ENCODE results near the gene RUBCN.
"Not testable (repeated sequence)": the region's sequence is repeated elsewhere in the genome, so short reads cannot be mapped to it uniquely, and the experiment has no call there.

RUBCN gene

GRCh38 chr3:197685546-197685945, 51.2 kb downstream of the RUBCN start:
- DNase-seq = no peak
- TF ChIP-seq POLR2A (IDR thresholded peaks at IDR 0.05; ENCODE audit: low read length) (no peak), GATA1 (IDR thresholded peaks at IDR 0.05; ENCODE audit: low read depth, low read length) (no peak)

- TF ChIP-seq POLR2A (IDR thresholded peaks at IDR 0.05; ENCODE audit: low read length) = no peak
- no peak for DNase-seq
Measured at GRCh38 chr3:197683191-197683590, 53.5 kb downstream of the RUBCN start.

DNA sequence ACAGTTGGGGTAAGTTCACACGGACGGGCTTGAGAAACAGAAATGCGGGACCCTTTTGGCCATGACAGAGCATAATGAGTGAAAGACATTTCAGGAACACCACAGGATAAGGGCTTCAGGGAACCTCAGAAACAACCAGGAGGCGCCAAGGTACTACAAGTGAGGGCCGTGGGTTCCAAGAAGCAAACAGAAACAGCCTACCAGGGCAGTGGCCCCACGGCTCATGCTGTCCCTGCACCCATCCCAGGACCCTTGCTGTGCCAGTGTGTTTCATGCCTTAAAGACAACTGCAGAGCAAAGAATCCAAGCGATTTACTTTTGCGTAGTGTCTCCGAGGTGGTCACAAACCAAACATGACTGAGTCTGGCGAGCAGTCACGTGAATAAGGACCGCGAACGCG, 54.0 kb downstream of the RUBCN start:
- TF ChIP-seq POLR2A (IDR thresholded peaks at IDR 0.05; ENCODE audit: low read length) (no peak), GATA1 (IDR thresholded peaks at IDR 0.05; ENCODE audit: low read depth, low read length) (no peak)
- peak in 1 of 2 experiments; percentile 22 for DNase-seq

DNA sequence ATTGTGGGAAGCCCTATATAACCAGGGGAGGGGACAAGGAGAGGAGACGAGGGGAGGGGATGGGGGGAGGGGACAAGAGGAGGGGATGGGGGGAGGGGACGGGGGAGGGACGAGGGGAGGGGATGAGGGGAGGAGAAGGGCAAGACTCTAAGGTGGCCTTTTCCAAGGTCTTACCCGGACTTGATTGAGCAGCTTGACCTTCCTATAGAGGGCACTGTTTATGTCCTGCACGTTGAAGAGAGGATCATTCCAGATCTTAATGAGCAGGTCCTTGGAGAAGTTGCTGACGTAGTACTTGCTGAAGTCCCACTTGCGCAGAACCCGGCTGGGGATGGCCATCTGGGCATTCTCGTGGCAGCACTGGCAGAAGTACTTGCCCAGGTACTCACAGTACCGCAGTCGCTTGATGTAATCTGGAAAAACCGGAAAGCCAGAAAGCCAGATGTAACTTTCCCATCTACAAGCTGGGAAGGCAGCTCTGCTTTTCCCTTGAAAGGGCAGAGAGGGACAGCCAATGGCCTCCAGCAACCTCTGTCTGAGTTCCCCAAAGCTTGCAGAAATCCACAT, 55.7 kb downstream of the RUBCN start:
- no peak for DNase-seq
- TF ChIP-seq POLR2A (IDR thresholded peaks at IDR 0.05; ENCODE audit: low read length) (no peak), GATA1 (IDR thresholded peaks at IDR 0.05; ENCODE audit: low read depth, low read length) (no peak)

DNA sequence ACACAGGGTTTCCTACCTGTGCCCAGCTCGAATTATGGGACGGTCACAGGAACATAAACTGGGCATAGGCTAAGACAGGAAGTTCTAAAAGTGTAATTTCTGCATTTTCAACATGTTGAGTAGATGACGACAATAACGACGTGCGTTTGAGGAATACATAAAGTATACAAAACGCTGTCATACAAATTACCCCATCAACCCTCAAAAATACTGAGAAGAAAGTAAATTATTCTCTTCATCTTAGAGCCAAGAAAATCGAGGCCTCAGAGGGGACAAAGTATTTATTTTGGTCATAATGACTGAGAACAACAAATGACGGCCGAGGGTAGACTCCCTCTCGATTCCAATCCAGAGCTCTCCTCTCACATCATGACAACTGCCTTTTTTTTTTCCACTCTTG, 60.8 kb downstream of the RUBCN start:
- TF ChIP-seq GATA1 (IDR thresholded peaks at IDR 0.05; ENCODE audit: low read depth, low read length) (no peak), POLR2A (IDR thresholded peaks at IDR 0.05; ENCODE audit: low read length) (no peak)
- no peak for DNase-seq

- TF ChIP-seq GATA1 (IDR thresholded peaks at IDR 0.05; ENCODE audit: low read depth, low read length) (no peak), POLR2A (IDR thresholded peaks at IDR 0.05; ENCODE audit: low read length) (no peak)
- no peak for DNase-seq
Measured at GRCh38 chr3:197675563-197675860, 61.2 kb downstream of the RUBCN start.

- DNase-seq = no peak
- no peak for TF ChIP-seq POLR2A (IDR thresholded peaks at IDR 0.05; ENCODE audit: low read length)
- no peak for TF ChIP-seq GATA1 (IDR thresholded peaks at IDR 0.05; ENCODE audit: low read depth, low read length)
Measured at GRCh38 chr3:197674741-197675562, 61.8 kb downstream of the RUBCN start.

DNA sequence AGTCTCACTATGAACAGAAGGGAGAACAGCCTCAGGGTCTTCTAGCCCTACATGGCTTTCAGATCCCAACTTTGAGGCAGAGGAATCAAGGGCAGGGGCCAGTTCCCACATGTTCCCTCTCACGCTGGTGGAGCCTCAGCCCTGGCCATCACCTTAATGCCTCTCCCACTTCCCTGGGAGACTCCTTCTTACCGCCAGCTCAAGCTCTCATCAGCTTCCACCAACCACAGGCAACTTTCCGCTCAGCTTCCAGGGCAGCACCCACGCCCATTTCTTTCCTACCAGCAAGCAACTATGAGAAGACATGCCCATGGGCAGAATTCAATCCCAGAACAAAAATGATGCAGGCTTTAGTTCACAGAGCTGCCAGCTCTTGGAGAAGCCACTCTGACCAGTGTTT, 63.5 kb downstream of the RUBCN start:
- TF ChIP-seq POLR2A (IDR thresholded peaks at IDR 0.05; ENCODE audit: low read length) (no peak), GATA1 (IDR thresholded peaks at IDR 0.05; ENCODE audit: low read depth, low read length) (no peak)
- no peak for DNase-seq

DNA sequence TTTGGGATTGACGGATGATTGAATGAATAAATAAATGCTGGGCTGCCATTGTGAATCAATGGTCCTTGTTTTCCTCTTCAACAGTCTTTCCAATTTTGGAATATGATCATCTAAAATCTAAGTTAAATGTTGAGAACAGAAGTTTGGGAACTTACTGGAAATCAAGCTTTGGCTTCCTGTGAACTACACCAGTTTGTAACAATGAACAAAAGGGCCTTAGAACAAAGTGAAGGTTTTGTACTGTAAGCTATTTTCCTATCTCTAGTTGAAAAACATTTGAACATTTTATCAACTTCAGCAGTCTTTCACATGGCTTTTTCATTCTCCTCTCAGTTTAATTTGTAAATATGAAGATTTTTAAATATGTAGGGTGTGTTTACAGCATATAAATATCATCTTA, 66.3 kb downstream of the RUBCN start:
- no peak for DNase-seq
- TF ChIP-seq GATA1 (IDR thresholded peaks at IDR 0.05; ENCODE audit: low read depth, low read length) = no peak
- no peak for TF ChIP-seq POLR2A (IDR thresholded peaks at IDR 0.05; ENCODE audit: low read length)

DNA sequence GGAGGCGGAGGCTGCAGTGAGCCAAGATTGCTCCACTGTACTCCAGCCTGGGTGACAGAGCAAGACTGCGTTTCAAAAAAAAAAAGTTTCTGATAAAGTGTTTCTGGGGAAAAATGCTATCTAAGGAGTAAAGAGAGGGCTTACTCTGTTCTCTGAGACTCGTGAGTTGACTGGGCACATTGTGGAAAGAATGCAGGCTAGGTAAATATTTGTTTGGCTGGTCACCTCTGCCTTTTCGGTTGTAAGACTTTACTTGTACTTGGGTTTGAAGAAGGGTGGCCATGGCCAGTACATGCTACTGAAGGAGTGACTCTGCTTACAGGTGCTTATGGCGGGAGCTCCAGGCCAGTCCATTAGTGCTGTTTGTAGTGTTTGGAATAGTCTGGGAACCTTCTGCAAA, 68.7 kb downstream of the RUBCN start:
- DNase-seq = no peak
- TF ChIP-seq POLR2A (IDR thresholded peaks at IDR 0.05; ENCODE audit: low read length) = no peak
- TF ChIP-seq GATA1 (IDR thresholded peaks at IDR 0.05; ENCODE audit: low read depth, low read length) = no peak

GRCh38 chr3:197667293-197667692, 69.4 kb downstream of the RUBCN start:
- DNase-seq = not testable (repeated sequence)

DNA sequence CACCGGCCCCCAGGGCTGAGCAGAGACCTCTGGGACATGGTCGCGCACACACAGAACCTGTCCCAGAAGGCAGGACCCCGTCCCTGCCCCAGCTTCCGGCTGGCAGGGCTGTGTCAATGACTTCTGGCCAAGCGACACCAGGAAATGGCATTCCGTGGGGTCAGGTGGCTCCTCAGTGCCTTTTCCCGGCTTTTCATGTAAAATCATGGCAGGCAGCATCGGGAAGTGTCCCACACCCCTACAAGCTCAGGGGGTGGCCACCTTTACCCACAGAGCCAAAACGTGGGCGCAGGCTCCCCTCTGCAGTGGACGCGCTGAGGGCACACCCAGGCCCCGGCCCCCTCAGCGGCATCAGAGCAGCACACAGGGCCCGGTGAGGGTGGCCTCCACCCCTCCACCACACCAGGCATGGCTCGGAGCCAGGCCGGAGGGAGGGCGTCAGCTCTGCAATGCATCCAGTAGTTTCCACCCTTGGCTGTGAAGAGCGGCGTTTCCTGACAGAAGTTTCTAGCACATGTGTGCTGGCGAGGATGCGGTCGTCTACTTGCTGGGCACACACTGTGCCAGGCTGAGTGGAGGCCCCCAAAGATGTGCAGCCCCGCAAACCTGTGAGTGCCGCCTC, 70.4 kb downstream of the RUBCN start:
- not testable (repeated sequence) for DNase-seq

GRCh38 chr3:197665549-197665948, 71.2 kb downstream of the RUBCN start:
- not testable (repeated sequence) for DNase-seq

DNA sequence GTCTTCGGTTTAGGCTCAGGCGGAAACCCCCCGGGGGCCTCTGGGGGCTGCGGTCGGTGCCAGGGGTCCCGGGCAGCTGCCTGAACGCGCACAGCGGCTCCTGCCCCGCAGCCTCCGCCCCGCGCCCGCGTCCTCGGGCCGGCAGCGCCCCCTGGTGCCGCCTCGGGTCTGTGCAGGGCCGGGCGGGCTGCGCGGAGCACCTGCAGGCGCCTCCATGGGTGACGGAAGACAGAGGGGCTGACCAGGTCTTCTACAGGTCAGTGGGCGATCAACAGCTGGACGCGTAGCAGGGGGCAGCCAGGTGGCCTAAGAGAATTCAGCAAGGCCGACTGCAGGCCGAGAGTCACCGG, 71.6 kb downstream of the RUBCN start:
- DNase-seq = not testable (repeated sequence)

DNA sequence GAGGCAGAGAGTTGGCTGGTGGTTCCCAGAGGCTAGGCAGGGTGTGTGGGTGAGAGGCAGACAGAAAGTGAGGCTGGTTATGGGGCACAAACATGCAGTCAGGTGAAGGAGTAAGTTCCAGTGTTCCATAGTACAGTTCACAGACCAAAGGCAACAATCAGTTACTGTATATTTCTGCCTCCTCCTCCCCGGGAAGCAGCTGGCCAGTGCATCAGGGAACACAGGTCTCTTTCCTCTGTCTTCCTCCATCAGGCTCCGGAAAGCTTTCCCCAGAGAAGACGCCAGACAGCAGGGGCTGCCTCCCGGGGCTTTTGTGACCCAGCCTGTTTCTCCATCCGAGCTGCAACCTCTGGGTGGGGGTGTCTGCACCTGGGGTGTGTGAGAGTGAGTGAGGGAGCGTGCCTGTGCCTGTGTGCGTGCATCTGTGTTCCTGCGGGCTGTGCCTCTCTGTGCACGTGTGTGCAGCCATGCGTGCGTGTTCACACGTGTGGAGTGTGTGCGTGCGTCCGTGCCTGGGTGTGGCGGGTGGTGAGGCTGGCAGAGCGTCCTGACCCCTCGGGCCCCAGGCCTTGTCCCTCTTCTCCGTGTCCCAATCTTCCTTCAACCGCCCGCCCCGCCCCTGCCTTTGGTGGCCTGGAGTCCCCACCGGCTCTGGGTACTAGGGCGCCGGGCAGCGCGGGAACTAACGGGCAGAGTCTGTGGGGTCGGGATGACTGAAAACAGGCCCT, 72.1 kb downstream of the RUBCN start:
- not testable (repeated sequence) for DNase-seq

- DNase-seq = not testable (repeated sequence)
Measured at GRCh38 chr3:197663367-197664140, 73.2 kb downstream of the RUBCN start.

DNA sequence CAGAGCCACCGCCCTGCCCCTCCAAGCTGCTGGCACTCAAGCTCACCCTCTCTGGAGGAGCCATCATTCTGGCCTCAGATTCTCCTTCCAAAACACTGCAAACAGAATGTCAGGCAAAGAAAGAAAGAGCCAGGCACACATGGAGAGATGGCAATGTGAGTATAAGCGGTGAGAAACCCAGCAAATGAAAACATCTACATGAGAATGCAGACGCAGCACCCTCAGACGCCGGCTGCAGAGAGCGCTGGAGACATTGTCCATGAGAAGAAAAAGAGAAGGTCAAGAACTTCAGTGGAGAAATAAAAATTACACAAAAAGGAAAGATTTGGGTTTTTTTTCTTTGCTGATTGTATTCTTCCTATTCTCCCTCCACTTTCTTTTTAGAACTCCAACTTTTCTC, 74.4 kb downstream of the RUBCN start:
- not testable (repeated sequence) for DNase-seq

- not testable (repeated sequence) for DNase-seq
Measured at GRCh38 chr3:197661874-197662273, 74.8 kb downstream of the RUBCN start.

GRCh38 chr3:197661234-197661834, 75.4 kb downstream of the RUBCN start:
- DNase-seq = not testable (repeated sequence)

GRCh38 chr3:197659701-197660100, 77.0 kb downstream of the RUBCN start:
- not testable (repeated sequence) for DNase-seq
